HFFc6 (cell line): ENCODE measurements around the gene ZFYVE26. TPM values are rescaled to one million over a fixed set of nuclear protein-coding genes. Genes with fewer than 3 reads are reported as not detected.

Experiments
- DNase-seq: peaks from one replicate; pipeline ENCODE4 v3.0.0-alpha.2; 2018
- H3K27ac Mint-ChIP-seq: 2 replicates; pipeline ENCODE4 v1.8.0; 2020; ENCODE audit warnings: mild to moderate bottlenecking, mixed read lengths
- H3K27me3 Mint-ChIP-seq: 2 replicates; pipeline ENCODE4 v1.8.0; 2021; ENCODE audit warnings: mild to moderate bottlenecking, moderate library complexity, mixed read lengths; ENCODE audit not compliant: insufficient read depth
- H3K36me3 Mint-ChIP-seq: 2 replicates; pipeline ENCODE4 v1.8.0; 2021; ENCODE audit warnings: low read depth, mixed read lengths
- H3K4me1 Mint-ChIP-seq: 2 replicates; pipeline ENCODE4 v1.8.0; 2020; ENCODE audit warnings: low read depth, mixed read lengths
- H3K4me3 Mint-ChIP-seq: 2 replicates; pipeline ENCODE4 v1.8.0; 2020; ENCODE audit warnings: mild to moderate bottlenecking, moderate library complexity, mixed read lengths
- H3K9me3 Mint-ChIP-seq: 2 replicates; pipeline ENCODE4 v1.8.0; 2020; ENCODE audit warnings: mild to moderate bottlenecking, mixed read lengths
- CTCF ChIP-seq: fragments of 200-600 bp; sonication (generic); IDR thresholded peaks from 2 replicates; pipeline ENCODE4 v1.5.0; 2021; ENCODE audit warnings: antibody characterized with exemption, mild to moderate bottlenecking
- total RNA-seq, 6 experiments: library from RNA; stranded (reverse); fragmentation: NEBNext Ultra II Directional; extraction: Animal tissue kit (Norgen Biotek cat#: 25700); gene quantifications; 2 replicates in 1 of 6; 3 replicates in 5 of 6; pipeline ENCODE4 v1.2.3, GENCODE V29; 2021

The ZFYVE26 gene
- total RNA-seq, 6 experiments from 2014 or later, result 12.8 to 17.2 (median 14.7) TPM

GRCh38 chr14:67763158-67763822, 53.1 kb downstream of the ZFYVE26 start:
- no peaks in the 10 kb centered on the region; the same call in 1 of the 2 replicates for H3K27me3 Mint-ChIP-seq
- no peak overlapping the region for H3K4me3 Mint-ChIP-seq
- DNase-seq, result no peak
- TF ChIP-seq CTCF, result no peak
- no peak overlapping the region for H3K27ac Mint-ChIP-seq
- H3K4me1 Mint-ChIP-seq, result no peaks in the 10 kb centered on the region
- no peaks in the 10 kb centered on the region for H3K9me3 Mint-ChIP-seq
- H3K36me3 Mint-ChIP-seq, result peaks cover 14% of the 10 kb centered on the region; the same call in 1 of the 2 replicates

GRCh38 chr14:67762051-67762450, 54.3 kb downstream of the ZFYVE26 start:
- peaks cover 18% of the 10 kb centered on the region for H3K36me3 Mint-ChIP-seq

GRCh38 chr14:67759916-67760315, 56.5 kb downstream of the ZFYVE26 start:
- Mint-ChIP-seq H3K4me3 (no peak overlapping the region), H3K36me3 (peaks cover 21% of the 10 kb centered on the region)

More at GRCh38 chr14:67762051-67762450, 54.3 kb downstream of the ZFYVE26 start:
- Mint-ChIP-seq H3K27me3 (no peaks in the 10 kb centered on the region; the same call in 1 of the 2 replicates), H3K27ac (no peak overlapping the region), H3K4me3 (no peak overlapping the region), H3K4me1 (no peaks in the 10 kb centered on the region), H3K9me3 (no peaks in the 10 kb centered on the region)
- DNase-seq, result no peak
- no peak for TF ChIP-seq CTCF

GRCh38 chr14:67757175-67757574, 59.2 kb downstream of the ZFYVE26 start:
- Mint-ChIP-seq H3K27me3 (no peaks in the 10 kb centered on the region; the same call in 1 of the 2 replicates), H3K27ac (no peak overlapping the region), H3K4me1 (no peaks in the 10 kb centered on the region), H3K9me3 (no peaks in the 10 kb centered on the region), H3K36me3 (peaks cover 38% of the 10 kb centered on the region), H3K4me3 (no peak overlapping the region)
- TF ChIP-seq CTCF, result no peak
- DNase-seq, result no peak

More at GRCh38 chr14:67759916-67760315, 56.5 kb downstream of the ZFYVE26 start:
- Mint-ChIP-seq H3K27ac (no peak overlapping the region), H3K9me3 (no peaks in the 10 kb centered on the region), H3K4me1 (no peaks in the 10 kb centered on the region), H3K27me3 (no peaks in the 10 kb centered on the region; the same call in 1 of the 2 replicates)
- DNase-seq, result no peak
- TF ChIP-seq CTCF, result no peak

- H3K9me3 Mint-ChIP-seq, result no peaks in the 10 kb centered on the region
- no peaks in the 10 kb centered on the region for H3K4me1 Mint-ChIP-seq
- H3K27me3 Mint-ChIP-seq, result no peaks in the 10 kb centered on the region; the same call in 1 of the 2 replicates
- no peak for DNase-seq
- TF ChIP-seq CTCF, result no peak
- H3K36me3 Mint-ChIP-seq, result peaks cover 42% of the 10 kb centered on the region
- H3K27ac Mint-ChIP-seq, result no peak overlapping the region
- H3K4me3 Mint-ChIP-seq, result no peak overlapping the region
Observed at GRCh38 chr14:67756496-67756895, 59.9 kb downstream of the ZFYVE26 start.
